ENCODE results near the gene SEC14L5.
"Not testable (repeated sequence)": the region's sequence is repeated elsewhere in the genome, so short reads cannot be mapped to it uniquely, and the experiment has no call there.

The SEC14L5 gene

DNA sequence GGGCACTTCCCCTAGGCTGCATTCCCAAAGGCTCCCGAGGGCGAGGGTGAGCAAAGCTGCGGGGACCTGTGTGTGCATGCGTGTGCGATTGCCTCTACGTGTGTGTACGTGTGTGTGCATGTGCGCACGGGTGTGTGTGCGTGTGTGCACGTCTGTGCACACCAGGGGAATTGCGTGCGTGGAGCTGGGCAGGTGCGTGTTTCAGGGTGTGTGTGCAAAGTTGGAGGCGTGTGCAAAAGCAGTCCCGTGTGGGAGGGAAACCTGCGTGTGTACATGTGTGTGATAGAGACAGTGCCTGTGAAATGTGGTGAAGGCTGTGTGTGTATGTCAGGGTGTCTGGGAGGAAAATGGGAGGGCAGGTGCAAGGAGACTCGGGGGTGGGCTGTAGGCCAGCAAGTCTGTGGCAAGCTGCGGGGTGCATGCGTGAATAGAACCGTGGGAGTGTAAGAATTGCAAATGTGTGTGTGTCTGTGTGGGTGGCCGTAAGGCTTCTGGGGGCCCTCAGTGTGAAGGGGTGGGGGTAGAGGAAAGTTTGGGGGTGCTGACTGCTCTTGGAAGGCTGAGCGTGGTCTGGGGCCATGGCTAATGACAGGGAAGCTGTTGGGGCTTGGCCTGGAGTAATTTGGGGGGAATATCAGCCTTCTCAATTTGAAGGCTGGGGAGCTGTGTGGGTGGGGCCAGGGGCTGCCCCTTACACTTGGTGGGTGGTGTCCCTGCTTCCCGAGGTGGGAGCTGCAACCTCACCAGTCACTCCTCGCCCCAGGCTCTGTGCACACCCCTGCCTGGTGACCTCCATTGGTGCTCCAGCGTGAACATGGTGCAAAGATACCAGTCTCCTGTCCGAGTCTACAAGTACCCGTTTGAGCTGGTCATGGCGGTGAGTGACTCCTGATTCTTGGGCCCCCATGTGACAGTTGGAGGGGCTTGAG is 644 bp downstream of the SEC14L5 start:
- no peak for DNase-seq

DNA sequence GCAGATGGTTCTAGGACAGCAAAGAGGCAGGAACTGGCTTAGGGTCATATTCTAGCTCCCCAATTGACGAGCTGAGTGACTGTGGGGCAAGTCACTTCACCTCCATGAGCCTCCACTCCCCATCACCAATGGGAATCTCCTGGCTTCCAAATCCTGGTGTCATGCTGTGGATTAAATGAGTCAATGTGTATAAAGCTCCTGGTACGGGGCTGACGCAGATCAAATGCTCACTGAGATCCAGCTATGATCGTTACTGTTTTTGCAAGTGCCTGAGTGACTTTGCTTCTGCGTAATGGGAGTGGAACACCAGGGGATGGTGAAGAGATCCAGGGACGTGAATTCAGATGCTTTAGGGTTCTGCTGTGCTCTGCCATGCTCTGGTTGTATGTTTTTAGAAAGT is 2.4 kb downstream of the SEC14L5 start:
- DNase-seq = no peak

GRCh38 chr16:4962716-4963115 is 4.6 kb downstream of the SEC14L5 start:
- DNase-seq = no peak

DNA sequence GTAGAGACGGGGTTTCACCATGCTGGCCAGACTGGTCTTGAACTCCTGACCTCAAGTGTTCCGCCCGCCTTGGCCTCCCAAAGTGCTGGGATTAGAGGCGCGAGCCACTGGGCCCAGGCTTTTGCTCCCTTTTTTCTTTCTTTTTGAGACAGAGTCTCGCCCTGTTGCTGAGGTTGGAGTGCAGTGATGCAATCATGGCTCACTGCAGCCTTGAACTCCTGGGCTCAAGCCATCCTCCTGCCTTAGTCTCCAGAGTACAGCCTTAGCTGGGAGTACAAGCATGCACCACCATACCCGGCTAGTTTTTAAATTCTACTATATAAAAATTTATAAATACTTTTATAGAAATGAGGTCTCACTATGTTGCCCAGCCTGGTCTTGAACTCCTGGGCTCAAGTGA is 5.4 kb downstream of the SEC14L5 start:
- DNase-seq = not testable (repeated sequence)

- no peak for DNase-seq
Observed at GRCh38 chr16:4966736-4967453, 8.8 kb downstream of the SEC14L5 start.

GRCh38 chr16:4968278-4968677 is 10.1 kb downstream of the SEC14L5 start:
- DNase-seq = not testable (repeated sequence)

GRCh38 chr16:4968879-4969483 is 10.9 kb downstream of the SEC14L5 start:
- DNase-seq = no peak

GRCh38 chr16:4970010-4970409 is 11.9 kb downstream of the SEC14L5 start:
- no peak for DNase-seq

DNA sequence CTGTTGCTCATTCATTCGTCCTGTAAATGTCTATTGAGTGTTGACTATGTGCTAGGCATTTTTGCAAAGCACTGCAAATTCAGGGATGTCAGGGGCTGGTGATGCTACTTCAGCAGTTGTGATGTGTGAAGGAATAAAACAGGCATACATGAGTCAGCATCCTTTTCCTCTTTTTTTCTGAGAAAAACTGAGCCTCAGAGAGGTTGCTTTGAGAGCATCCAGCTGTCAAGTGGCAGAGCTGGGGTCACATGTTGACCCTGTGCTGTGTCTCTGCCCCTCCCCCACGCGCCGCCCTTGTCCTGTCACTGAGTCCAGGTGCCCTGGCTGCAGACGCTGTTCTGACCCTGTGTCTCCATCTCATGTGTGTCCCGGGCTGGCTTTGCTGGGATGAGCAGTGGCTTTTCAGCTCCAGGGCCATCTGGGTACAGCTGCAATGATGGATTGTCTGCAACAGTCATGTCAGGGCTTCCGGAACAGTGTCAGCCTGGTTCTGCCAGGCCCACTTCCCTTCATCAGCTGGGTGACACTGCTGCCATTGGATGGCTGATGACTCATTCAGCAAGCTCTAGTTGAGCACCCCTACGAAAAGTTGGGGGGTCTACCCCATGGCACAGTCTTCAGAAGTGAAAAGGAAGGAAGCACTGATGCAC is 14.9 kb downstream of the SEC14L5 start:
- peak; percentile 75 for DNase-seq

DNA sequence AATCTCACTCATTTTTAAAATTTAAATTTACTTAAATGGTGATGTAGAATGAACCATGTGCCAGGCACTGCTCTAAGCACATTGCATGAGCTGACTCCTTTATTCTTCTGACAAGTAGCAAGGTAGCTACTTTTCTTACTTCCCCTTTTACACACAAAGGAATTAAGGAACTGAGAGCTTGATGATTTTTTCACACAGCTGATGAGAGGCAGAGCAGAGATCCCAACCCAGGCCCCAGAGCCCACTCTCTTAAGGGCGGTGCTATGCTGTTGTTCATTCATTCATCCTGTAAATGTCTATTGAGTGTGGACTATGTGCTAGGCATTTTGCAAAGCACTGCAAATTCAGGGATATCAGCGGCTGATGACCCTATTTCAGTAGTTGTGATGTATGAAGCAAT is 17.9 kb downstream of the SEC14L5 start:
- DNase-seq = no peak

DNA sequence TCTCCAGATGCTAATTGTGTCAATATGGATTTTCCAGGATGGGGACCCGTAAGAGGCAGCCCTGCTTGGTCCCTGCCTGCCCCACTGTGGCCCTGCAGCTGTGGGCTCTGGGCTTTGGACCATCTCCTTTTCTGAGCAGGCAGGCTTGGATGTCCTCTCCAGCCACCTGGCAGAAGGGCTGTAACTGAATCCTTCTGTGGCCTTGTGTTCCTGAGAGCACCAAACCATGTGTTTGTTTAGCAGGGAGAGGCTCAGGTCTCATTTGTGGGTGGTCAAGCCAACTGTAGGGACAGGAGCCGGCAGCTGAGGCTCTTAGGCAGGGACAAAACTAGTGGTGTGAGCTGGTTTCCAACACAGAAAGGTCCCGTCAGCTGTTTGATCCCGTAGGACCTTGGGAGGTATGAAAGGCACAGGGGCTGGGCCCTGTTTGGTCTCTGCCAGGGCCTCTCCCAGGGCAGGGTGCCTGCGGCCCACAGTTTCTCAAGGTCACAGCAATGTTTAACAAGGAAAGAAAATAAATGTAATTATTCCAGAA is 18.5 kb downstream of the SEC14L5 start:
- DNase-seq = no peak

GRCh38 chr16:4979164-4979563 is 21.0 kb downstream of the SEC14L5 start:
- no peak for DNase-seq

DNA sequence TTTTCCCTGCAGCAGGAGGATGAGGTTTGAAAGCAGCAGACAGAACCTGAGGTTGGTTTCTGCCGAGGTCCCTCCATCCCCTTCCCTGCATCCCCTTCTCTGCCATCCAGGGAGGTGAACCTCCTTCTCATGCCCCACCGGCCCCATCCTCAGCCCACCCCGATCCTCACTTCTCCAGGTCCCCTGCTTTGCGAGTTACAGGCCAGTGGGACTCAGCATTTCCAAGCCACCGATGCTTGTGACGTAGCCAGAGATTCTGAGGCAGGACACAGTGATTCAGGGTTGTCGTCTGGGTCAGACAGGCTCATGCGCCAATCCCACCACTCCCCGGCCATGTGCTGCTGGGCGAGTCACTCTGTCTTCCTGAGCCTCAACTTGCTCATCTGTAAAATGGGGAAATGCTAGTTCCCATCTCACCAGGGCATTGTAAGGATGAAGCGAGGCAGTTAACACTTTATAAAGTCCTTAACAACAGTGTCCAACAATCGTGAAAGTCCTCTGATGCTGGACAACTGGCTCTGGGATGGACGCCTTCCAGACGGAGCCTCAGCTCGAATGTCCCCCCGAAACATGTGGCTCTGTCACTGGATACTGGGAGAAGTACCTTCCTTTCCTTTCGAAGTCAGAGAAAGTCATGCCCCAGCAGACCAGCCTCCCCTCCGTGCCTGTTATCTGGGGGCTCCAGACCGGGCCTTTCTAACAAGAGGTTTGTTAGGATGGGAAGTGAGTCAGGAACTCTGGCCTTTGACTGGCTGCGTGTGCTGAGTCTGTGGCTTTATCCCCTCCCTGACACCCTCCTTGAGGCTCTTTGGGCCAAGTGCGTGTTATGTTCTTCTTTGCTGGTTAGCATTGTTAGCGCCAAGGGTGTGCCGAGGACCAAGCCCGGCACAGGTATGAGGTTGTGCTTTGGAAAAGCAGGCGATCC is 21.9 kb downstream of the SEC14L5 start:
- no peak for DNase-seq

GRCh38 chr16:4980691-4981090 is 22.6 kb downstream of the SEC14L5 start:
- no peak for DNase-seq

DNA sequence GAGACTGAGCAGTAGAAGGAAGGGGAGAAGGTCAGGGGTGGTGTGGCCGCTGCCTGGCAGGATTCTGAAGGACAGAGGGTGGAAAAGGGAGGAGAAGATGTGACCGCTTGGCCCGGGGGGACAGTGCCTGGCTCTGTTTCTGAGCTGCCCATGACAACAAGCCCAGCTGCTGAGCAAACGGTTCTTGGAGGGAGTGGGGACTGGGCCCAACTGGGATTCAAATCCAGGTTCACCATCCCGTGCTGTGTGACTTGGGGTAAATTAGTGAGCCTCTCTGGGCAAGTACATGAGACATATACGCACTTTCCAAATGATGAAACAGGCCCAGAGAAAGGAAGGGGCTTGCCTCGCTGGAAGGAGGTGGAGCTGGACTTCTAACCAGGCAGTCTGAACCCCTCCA is 23.3 kb downstream of the SEC14L5 start:
- DNase-seq = no peak

DNA sequence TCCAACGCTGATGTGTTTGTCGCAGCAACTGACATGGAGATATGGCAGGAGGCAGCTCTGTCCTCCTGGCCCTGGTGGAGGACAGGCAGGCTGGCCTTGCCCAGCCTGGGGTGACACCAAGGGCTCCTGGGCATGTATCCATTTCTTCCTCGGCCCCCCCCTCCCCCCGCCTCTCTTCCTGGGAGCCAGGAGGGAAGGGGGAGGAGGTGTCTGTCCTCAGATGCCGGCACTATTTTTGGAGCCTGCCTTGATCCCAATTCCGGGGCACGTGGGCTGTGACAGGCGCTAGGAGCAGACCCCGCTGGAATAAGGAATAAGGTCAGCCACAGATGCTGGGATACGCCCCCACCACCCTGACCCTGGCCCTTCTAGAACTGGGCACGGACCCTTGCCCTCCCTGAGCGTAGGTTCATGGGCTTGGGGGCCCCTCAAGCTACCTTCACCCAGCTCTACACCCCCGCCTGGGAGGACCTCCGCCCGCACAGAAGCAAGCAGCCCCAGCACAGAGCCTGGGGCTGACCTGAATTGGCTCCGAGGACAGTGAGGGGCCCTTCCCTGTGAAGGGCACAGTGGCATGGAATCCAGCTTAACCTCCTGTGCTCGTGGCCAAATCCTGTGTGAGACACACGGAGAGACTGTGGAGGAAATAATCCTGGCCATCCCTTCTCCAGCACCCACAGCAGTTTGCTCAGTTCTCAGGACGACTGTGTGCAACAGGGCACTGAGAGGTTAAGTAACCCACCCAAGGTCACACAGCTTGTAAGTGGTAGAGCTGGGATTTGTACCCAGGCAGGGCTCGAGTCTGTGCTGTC is 24.1 kb downstream of the SEC14L5 start:
- DNase-seq = no peak

DNA sequence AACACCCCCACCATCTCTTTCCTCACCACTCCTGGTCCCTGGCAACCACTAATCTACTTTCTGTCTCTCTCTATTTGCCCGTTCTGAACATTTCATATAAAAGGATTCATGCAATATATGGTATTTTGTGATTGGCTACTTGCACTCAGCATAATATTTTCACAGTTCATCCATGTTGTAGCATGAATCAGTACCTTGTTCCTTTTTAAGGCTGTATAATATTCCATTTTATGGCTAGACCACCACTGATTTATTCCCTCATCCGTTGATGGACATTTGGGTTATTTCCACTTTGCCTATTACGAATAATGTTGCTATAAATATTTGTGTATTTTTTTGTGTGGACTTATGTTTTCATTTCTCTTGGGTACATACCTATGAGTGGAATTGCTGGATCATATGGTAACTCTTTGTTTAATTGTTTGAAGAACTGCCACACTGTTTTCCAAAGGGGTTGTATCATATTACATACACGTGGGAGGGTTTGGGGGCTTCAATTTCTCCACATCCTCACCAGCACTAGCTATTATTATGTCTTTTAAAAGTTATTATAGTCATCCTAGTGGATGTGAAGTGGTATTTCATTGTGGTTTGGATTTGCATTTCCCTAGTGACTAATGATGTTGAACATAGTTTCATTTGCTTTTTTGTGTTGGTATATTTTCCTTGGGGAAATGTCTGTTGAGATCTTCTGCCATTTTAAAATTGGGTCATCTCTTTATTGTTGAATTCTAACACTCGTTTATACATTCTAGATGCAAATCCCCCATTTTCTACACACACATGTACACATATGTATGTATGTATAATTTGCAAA is 26.3 kb downstream of the SEC14L5 start:
- no peak for DNase-seq

DNA sequence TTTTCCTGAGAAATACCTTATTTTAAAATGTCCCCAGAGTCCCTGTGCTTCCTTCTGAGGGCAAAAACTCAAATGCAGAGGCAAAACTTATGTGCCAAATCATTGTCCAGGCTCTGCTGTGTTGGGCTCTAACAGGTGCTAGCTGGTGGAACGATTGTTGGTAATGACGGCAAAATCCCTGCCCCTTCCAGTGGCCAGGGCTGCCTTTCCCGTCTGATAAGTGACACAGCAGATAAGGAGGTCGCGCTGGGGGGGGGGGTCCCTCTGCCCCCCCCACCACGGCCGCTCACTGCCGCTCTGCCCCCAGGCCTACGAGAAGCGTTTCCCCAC is 29.1 kb downstream of the SEC14L5 start:
- DNase-seq = no peak

DNA sequence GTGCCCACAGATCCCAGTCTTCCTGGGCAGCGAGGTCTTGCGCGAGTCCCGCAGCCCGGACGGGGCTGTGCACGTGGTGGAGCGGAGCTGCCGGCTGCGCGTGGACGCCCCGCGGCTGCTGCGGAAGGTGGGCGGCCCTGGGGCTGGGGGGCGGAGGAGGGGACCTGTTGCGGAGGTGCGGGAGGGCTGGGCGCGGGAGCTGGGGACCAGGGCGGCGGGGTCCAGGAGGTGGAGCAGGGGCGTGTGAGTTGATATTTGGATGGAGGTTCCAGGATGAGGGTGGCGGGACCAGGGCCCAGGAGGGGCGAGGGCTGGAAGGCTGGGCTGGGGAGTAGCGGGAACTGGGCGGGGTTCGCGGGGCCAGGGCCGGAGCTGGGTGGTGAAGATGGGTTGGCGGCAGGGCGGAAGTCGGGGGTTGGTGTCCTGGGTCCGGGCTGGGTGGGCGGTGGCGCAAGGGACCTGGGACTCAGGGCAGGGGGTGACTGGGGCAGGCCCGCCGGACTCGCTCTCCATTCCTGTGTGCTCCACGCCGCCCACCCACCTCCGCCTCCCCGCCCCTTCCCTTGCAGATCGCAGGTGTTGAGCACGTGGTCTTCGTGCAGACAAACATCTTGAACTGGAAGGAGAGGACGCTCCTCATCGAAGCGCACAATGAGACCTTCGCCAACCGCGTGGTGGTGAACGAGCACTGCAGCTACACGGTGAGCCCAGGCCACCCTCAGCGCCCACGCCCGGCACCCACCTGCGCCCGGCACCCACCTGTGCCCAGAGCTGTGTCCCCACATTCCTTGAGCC is 29.6 kb downstream of the SEC14L5 start:
- no peak for DNase-seq
